Endometrium (tissue), 2 donors: Measurements from ENCODE around the gene CFB.
"Not testable (repeated sequence)": the region's sequence is repeated elsewhere in the genome, so short reads cannot be mapped to it uniquely, and the experiment has no call there.

Experiments
- FAIRE-seq: peaks from 2 replicates; lab custom pipeline; 2012; peaks lifted over from hg19 to GRCh38; lab: Jason Lieb, UNC
- donor health status: control.
- donor health status: control.

The CFB gene

DNA sequence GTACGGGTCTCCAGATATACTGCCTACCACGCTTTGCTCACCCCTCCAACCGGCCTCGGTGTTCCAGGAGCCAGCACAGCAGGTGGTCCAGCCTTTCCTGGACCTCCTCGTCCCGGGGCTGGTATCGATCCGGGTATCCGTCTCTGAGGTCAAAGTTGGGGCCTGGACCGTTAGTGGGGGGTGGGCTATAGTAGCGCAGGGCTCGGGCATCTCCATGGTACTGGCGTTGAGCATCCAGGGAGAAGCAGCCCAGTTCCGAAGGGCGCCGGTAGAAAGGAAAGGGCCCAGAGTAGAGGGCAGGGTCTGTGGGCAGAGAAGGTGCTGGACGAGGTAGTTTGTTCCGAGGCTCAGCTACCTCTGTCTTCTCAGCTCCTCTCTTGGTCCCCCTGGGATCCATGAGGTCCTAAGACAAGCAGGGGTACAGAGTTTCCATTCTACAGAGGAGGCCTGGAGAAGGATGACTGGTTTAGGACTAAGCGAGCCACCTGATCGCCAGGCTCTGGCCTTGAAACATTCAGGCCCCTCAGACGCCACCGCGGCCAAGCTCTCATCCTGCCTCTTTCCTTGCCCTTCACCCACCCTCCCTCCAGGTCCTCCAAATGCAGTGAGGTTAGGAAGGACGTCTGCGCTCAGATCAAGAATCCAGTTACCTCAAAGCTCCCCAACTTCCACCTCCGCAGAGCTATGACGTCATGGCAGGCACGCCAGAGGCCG lies 25.5 kb downstream of the CFB start:
- FAIRE-seq, result no peak

DNA sequence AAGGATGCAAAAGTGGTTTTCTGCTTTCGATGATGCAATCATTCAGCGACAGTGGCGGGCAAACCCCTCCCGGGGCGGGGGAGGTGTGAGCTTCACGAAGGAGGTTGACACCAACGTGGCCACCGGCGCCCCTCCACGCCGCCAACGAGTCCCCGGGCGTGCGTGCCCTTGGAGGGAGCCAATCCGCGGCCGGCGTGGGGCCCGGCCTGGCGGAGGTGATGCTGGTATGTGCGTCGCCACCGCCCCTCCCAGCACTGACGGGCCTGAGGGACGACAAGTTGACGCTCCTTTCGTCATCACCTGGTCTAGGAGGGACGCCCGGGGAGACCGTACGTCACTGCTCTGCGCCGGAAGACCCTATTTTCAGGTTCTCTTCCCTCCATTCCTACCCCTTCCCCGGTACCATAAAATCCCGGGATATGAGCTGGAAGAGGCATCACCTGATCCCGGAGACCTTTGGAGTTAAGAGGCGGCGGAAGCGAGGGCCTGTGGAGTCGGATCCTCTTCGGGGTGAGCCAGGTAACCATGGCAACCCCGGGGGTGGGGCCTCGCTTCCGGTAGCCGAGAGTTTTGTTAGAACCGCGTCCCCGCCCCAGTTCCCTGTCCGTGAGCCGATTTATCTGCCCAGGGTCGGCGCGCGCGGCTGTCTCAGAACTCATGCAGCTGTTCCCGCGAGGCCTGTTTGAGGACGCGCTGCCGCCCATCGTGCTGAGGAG lies 26.3 kb downstream of the CFB start, which contains the start of gene DXO:
TSS of gene DXO (minus strand) at position 146 of the 716 bp plus-strand sequence. CDS start 463 bp downstream, outside the sequence.
- FAIRE-seq, result peak; percentile 12

DNA sequence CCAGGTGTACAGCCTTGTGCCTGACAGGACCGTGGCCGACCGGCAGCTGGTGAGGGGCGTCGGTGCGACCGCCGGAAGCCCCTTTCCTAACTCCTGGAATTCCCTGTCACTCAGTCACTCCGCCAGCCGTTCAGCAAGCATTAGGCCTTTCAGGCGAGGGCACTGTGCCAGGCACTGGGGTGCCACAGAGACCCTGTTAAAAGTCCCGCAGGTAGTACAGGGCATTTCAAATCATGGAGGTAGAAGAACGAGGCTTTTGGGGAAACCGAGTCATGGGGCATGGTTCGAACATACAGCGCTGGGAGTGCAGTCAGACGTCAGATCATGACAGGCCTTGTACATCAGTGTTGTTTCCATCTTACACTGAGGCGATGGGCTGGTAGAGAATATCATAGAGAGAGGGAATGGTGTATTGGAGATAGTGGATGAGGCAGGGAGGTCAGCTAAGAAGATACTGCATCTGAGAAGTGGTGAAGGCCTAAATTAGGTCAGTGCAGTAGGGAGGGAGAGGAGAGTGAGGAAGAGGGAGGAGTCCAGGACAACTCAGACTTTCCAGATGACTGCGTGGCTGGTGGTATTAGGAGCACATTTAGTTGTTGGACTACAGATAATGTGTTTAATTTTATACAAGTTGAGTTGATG lies 26.9 kb downstream of the CFB start:
- no peak for FAIRE-seq

- FAIRE-seq, result not testable (repeated sequence)
Observed at GRCh38 chr6:31976065-31976464, 30.2 kb downstream of the CFB start.

GRCh38 chr6:31977816-31978431 lies 32.0 kb downstream of the CFB start:
- no peak for FAIRE-seq

- FAIRE-seq, result no peak
Observed at GRCh38 chr6:31978831-31979230, 32.9 kb downstream of the CFB start.

- FAIRE-seq, result no peak
Observed at GRCh38 chr6:31979238-31979898, 33.5 kb downstream of the CFB start.

GRCh38 chr6:31980195-31980876 lies 34.4 kb downstream of the CFB start:
- FAIRE-seq, result not testable (repeated sequence)

- FAIRE-seq, result not testable (repeated sequence)
Observed at GRCh38 chr6:31980998-31981397, 35.1 kb downstream of the CFB start.

GRCh38 chr6:31981744-31982143 lies 35.8 kb downstream of the CFB start, which contains the start of gene C4A:
Gene C4A (plus strand): TSS chr6:31982057. CDS start chr6:31982108, 51 bp downstream.
- FAIRE-seq, result not testable (repeated sequence)

GRCh38 chr6:31989363-31989762 lies 43.5 kb downstream of the CFB start:
- FAIRE-seq, result not testable (repeated sequence)

DNA sequence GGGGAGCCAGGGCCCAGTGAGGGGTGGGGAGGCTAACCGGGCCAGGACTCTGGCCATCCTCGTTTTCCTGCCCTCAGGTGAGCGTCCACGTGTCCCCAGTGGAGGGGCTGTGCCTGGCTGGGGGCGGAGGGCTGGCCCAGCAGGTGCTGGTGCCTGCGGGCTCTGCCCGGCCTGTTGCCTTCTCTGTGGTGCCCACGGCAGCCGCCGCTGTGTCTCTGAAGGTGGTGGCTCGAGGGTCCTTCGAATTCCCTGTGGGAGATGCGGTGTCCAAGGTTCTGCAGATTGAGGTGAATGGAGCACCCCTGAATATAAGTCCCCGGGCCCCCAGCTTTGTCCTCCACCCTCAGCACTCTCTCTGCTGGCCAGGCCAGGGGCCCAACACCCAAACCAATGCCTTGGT lies 48.5 kb downstream of the CFB start:
- FAIRE-seq, result not testable (repeated sequence)

- FAIRE-seq, result not testable (repeated sequence)
Observed at GRCh38 chr6:31996385-31996784, 50.5 kb downstream of the CFB start.
